Nephron progenitor cell (in vitro differentiated cells): Measurements from ENCODE around the gene FYN.
A peak's percentile ranks its signal among the peaks of the same experiment; 100 is the strongest.

ENCODE experiments used
- DNase-seq: peaks from one replicate; pipeline ENCODE4 v3.0.0; 2021
- H3K27ac Mint-ChIP-seq: 2 replicates; pipeline ENCODE4 v1.8.0; 2021; ENCODE audit warnings: mild to moderate bottlenecking, moderate library complexity, mixed read lengths
- H3K27me3 Mint-ChIP-seq: 2 replicates; pipeline ENCODE4 v1.8.0; 2021; ENCODE audit warnings: mild to moderate bottlenecking, low read depth, mixed read lengths; ENCODE audit not compliant: poor library complexity
- H3K36me3 Mint-ChIP-seq: 2 replicates; pipeline ENCODE4 v1.8.0; 2021; ENCODE audit warnings: low read depth, mixed read lengths
- H3K4me1 Mint-ChIP-seq: 2 replicates; pipeline ENCODE4 v1.8.0; 2021; ENCODE audit warnings: mixed read lengths
- H3K4me3 Mint-ChIP-seq: 2 replicates; pipeline ENCODE4 v1.8.0; 2021; ENCODE audit warnings: mild to moderate bottlenecking, moderate library complexity, mixed read lengths
- H3K9me3 Mint-ChIP-seq: 2 replicates; pipeline ENCODE4 v1.8.0; 2021; ENCODE audit warnings: mild to moderate bottlenecking, moderate library complexity, mixed read lengths
- TF ChIP-seq, protein P1 (sequence below): fragments of 200-600 bp; sonication (generic); IDR thresholded peaks from 2 replicates; pipeline ENCODE4 v1.5.0; 2021; ENCODE audit warnings: antibody characterized with exemption

The FYN gene

GRCh38 chr6:111700135-111700690 is 173.0 kb downstream of the FYN start:
- Mint-ChIP-seq H3K4me3 (no peak overlapping the region), H3K36me3 (peaks cover 35% of the 10 kb centered on the region), H3K27me3 (peaks cover 3% of the 10 kb centered on the region), H3K4me1 (peaks cover 17% of the 10 kb centered on the region), H3K27ac (peak overlapping the region; percentile 43), H3K9me3 (no peaks in the 10 kb centered on the region)
- TF ChIP-seq, protein P1, sequence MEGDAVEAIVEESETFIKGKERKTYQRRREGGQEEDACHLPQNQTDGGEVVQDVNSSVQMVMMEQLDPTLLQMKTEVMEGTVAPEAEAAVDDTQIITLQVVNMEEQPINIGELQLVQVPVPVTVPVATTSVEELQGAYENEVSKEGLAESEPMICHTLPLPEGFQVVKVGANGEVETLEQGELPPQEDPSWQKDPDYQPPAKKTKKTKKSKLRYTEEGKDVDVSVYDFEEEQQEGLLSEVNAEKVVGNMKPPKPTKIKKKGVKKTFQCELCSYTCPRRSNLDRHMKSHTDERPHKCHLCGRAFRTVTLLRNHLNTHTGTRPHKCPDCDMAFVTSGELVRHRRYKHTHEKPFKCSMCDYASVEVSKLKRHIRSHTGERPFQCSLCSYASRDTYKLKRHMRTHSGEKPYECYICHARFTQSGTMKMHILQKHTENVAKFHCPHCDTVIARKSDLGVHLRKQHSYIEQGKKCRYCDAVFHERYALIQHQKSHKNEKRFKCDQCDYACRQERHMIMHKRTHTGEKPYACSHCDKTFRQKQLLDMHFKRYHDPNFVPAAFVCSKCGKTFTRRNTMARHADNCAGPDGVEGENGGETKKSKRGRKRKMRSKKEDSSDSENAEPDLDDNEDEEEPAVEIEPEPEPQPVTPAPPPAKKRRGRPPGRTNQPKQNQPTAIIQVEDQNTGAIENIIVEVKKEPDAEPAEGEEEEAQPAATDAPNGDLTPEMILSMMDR, result no peak
- DNase-seq, result no peak

DNA sequence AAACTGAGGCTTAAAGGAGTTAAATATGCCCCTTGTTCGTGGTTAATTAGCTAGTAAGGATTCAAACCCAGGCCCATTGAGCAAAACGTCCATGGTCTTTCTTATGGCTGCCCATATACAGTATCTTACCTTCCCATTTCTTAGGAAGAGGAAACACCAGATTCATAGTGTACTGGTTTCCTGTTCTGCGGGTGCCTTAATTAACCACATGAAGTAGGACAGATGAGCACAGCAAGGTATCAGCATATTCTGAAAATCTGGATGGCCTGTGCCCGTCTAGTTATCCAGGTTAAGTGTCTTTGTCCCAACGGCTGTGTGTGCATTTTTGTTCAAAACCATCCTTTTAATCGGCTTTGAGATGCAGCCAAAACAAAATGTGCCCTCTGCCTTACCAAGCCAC is 174.1 kb downstream of the FYN start:
- DNase-seq, result no peak
- Mint-ChIP-seq H3K9me3 (no peaks in the 10 kb centered on the region), H3K4me3 (no peak overlapping the region), H3K27me3 (peaks cover 3% of the 10 kb centered on the region), H3K4me1 (peaks cover 17% of the 10 kb centered on the region), H3K36me3 (peaks cover 39% of the 10 kb centered on the region), H3K27ac (no peak overlapping the region)
- TF ChIP-seq, protein P1, result no peak

- H3K9me3 Mint-ChIP-seq, result no peaks in the 10 kb centered on the region
- peaks cover 41% of the 10 kb centered on the region for H3K36me3 Mint-ChIP-seq
- no peak for DNase-seq
- no peak overlapping the region for H3K27ac Mint-ChIP-seq
- H3K27me3 Mint-ChIP-seq, result peaks cover 6% of the 10 kb centered on the region
- no peak overlapping the region for H3K4me3 Mint-ChIP-seq
- TF ChIP-seq, protein P1, result no peak
- H3K4me1 Mint-ChIP-seq, result peaks cover 20% of the 10 kb centered on the region
These were observed 176.4 kb downstream of the FYN start for GRCh38 chr6:111696814-111697213.

DNA sequence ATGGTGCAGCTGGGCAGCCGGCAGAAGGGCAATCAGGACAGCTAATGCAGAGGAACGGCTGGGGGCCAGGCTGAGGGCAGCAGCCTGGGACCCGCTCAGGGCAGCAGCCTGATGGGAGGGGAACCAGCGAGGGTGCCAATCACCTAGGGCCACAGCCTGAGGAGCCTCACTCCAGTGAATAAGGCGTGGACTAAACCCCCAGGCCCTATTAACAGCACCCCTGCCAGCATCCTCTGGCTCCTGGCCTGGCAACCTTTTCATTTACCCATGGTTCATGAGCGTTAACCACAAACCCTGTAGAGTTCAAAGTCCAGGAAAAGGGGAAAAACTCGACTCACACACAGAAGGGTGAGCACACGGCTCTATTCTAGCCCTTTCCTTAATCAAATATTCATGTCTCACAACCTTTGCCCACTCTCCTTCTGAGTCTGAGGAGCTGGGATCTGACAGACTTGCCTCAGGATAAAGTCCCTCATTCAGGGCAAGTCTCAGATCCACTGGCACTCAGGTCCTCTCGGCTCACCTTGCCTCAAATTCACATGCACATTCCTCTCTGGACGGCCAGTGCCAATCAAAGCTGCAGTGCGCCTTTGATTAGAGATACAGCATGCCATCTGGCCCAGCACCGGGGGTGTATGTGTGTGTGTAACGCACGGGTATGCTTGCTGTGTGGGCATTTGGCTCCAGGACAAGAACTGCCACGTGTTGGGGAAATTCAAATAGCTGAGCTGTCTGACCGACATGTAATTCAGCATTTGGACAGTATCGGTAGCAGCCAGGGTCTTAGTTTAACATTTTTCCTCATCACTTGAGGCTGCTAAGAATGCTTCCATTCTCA is 180.7 kb downstream of the FYN start:
- Mint-ChIP-seq H3K9me3 (no peaks in the 10 kb centered on the region), H3K27me3 (peaks cover 3% of the 10 kb centered on the region), H3K27ac (no peak overlapping the region), H3K4me1 (peaks cover 13% of the 10 kb centered on the region), H3K36me3 (peaks cover 63% of the 10 kb centered on the region), H3K4me3 (no peak overlapping the region)
- TF ChIP-seq, protein P1, result no peak
- DNase-seq, result no peak

- Mint-ChIP-seq H3K4me3 (no peak overlapping the region), H3K4me1 (peaks cover 22% of the 10 kb centered on the region), H3K9me3 (no peaks in the 10 kb centered on the region), H3K36me3 (peaks cover 63% of the 10 kb centered on the region), H3K27ac (peak overlapping the region; percentile 88), H3K27me3 (peaks cover 3% of the 10 kb centered on the region)
- TF ChIP-seq, protein P1, result no peak
- DNase-seq, result no peak
These were observed 181.7 kb downstream of the FYN start for GRCh38 chr6:111691345-111692225.
